HG03354 (cell line): Measurements from ENCODE around the gene GPR34.

Experiments used
- ATAC-seq: cut with Tn5 transposase; IDR thresholded peaks from one replicate; pipeline ENCODE4 v1.9.1; 2021; ENCODE audit warnings: mild to moderate bottlenecking; ENCODE audit not compliant: unreplicated experiment, poor library complexity, severe bottlenecking

Gene GPR34

GRCh38 chrX:41728125-41728524, 39.4 kb downstream of the GPR34 start:
- ATAC-seq, result no peak

GRCh38 chrX:41730081-41730480, 41.3 kb downstream of the GPR34 start:
- no peak for ATAC-seq

- ATAC-seq, result no peak
These were observed 43.5 kb downstream of the GPR34 start for GRCh38 chrX:41732260-41732659.

- ATAC-seq, result peak; percentile 98
These were observed 45.2 kb downstream of the GPR34 start for GRCh38 chrX:41733939-41734338.

- ATAC-seq, result peak; percentile 37
These were observed 45.8 kb downstream of the GPR34 start for GRCh38 chrX:41734530-41734929.

GRCh38 chrX:41737065-41737464, 48.3 kb downstream of the GPR34 start:
- ATAC-seq, result no peak

- no peak for ATAC-seq
These were observed 51.1 kb downstream of the GPR34 start for GRCh38 chrX:41739871-41740270.
